A549 (cell line): ENCODE measurements around the gene RERE.

Source experiments
- CTCF ChIP-seq: fragments of >200 bp; sonication (Bioruptor Twin); formaldehyde crosslinking; IDR thresholded peaks from 3 replicates; pipeline ENCODE4 v1.5.1; 2016
- ESRRA ChIP-seq: fragments of 150-350 bp; IDR thresholded peaks from 2 replicates; pipeline ENCODE4 v1.6.1; 2014; ENCODE audit warnings: mild to moderate bottlenecking, low read length, borderline replicate concordance
- GATA3 ChIP-seq: IDR thresholded peaks from 2 replicates; pipeline ENCODE4 v1.6.1; 2012; ENCODE audit warnings: borderline replicate concordance
- MYC ChIP-seq: IDR thresholded peaks from 2 replicates; pipeline ENCODE4 v1.6.1; 2012; ENCODE audit warnings: mild to moderate bottlenecking, inconsistent platforms, low read length, improper control_type of control experiment, borderline replicate concordance
- POLR2A ChIP-seq: IDR thresholded peaks from 2 replicates; pipeline ENCODE4 v1.6.1; 2012; ENCODE audit warnings: mild to moderate bottlenecking, low read length
- RNF2 ChIP-seq: fragments of 200-600 bp; sonication (generic); IDR thresholded peaks from 2 replicates; pipeline ENCODE4 v1.6.1; 2016; ENCODE audit warnings: low read depth, mild to moderate bottlenecking, antibody characterized with exemption, moderate library complexity, borderline replicate concordance
- ZNF302 ChIP-seq: fragments of 250-450 bp; sonication (Bioruptor Pico); IDR thresholded peaks from 2 replicates; pipeline ENCODE4 v1.9.0; 2021; ENCODE audit warnings: inconsistent platforms, mild to moderate bottlenecking, moderate library complexity
- TF ChIP-seq, protein P1 (sequence below): fragments of 200-600 bp; sonication (generic); IDR thresholded peaks from 2 replicates; pipeline ENCODE4 v1.6.1; 2016; ENCODE audit warnings: antibody characterized with exemption, mild to moderate bottlenecking, moderate library complexity

- TF ChIP-seq CTCF (no peak), MYC (no peak), RNF2 (no peak), GATA3 (no peak), POLR2A (no peak), ZNF302 (CRISPR knock-in tag) (no peak), ESRRA (no peak)
- TF ChIP-seq, protein P1, sequence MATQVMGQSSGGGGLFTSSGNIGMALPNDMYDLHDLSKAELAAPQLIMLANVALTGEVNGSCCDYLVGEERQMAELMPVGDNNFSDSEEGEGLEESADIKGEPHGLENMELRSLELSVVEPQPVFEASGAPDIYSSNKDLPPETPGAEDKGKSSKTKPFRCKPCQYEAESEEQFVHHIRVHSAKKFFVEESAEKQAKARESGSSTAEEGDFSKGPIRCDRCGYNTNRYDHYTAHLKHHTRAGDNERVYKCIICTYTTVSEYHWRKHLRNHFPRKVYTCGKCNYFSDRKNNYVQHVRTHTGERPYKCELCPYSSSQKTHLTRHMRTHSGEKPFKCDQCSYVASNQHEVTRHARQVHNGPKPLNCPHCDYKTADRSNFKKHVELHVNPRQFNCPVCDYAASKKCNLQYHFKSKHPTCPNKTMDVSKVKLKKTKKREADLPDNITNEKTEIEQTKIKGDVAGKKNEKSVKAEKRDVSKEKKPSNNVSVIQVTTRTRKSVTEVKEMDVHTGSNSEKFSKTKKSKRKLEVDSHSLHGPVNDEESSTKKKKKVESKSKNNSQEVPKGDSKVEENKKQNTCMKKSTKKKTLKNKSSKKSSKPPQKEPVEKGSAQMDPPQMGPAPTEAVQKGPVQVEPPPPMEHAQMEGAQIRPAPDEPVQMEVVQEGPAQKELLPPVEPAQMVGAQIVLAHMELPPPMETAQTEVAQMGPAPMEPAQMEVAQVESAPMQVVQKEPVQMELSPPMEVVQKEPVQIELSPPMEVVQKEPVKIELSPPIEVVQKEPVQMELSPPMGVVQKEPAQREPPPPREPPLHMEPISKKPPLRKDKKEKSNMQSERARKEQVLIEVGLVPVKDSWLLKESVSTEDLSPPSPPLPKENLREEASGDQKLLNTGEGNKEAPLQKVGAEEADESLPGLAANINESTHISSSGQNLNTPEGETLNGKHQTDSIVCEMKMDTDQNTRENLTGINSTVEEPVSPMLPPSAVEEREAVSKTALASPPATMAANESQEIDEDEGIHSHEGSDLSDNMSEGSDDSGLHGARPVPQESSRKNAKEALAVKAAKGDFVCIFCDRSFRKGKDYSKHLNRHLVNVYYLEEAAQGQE, result no peak
Observed at GRCh38 chr1:8587784-8588183, 229.7 kb downstream of the RERE start.
